Stimulated activated CD4-positive, alpha-beta T cell treated with anti-CD3 and anti-CD28 coated beads, Interleukin-2, amount 100 ng/mL, for 24 hours (primary cell): ENCODE measurements around the gene NELFCD.
"Not testable (repeated sequence)": the region's sequence is repeated elsewhere in the genome, so short reads cannot be mapped to it uniquely, and the experiment has no call there.

Experiments used
- DNase-seq, 2 donors: peaks; one replicate each; pipeline ENCODE4 v3.0.0-alpha.2; 2020

Gene NELFCD

GRCh38 chr20:59010995-59011873, 30.2 kb downstream of the NELFCD start:
- DNase-seq, result no peak

GRCh38 chr20:59011874-59012157, 30.8 kb downstream of the NELFCD start:
- not testable (repeated sequence) for DNase-seq

GRCh38 chr20:59013031-59013951, 32.2 kb downstream of the NELFCD start:
- peak in 1 of 2 donors; percentile 12 for DNase-seq

GRCh38 chr20:59013959-59014608, 33.0 kb downstream of the NELFCD start:
- peak in 1 of 2 donors; percentile 18 for DNase-seq

GRCh38 chr20:59014680-59015389, 33.8 kb downstream of the NELFCD start:
- DNase-seq, result peak in 1 of 2 donors; percentile 11

GRCh38 chr20:59015411-59015810, 34.4 kb downstream of the NELFCD start:
- no peak for DNase-seq

- DNase-seq, result peak in 1 of 2 donors; percentile 11
These were observed 35.0 kb downstream of the NELFCD start for GRCh38 chr20:59015812-59016711.

- DNase-seq, result peak in 1 of 2 donors; percentile 18
These were observed 35.9 kb downstream of the NELFCD start for GRCh38 chr20:59016795-59017492.

- peak in 1 of 2 donors; percentile 14 for DNase-seq
These were observed 36.6 kb downstream of the NELFCD start for GRCh38 chr20:59017493-59018231.

- DNase-seq, result peak in 1 of 2 donors; percentile 14
These were observed 37.8 kb downstream of the NELFCD start for GRCh38 chr20:59018817-59019216.

- DNase-seq, result peak in 1 of 2 donors; percentile 12
These were observed 38.2 kb downstream of the NELFCD start, which contains the start of gene TUBB1 for GRCh38 chr20:59019217-59019616. Gene TUBB1 (plus strand): TSS chr20:59019429. CDS start chr20:59019523, 94 bp downstream.

GRCh38 chr20:59020938-59021551, 40.0 kb downstream of the NELFCD start:
- DNase-seq, result peak in 1 of 2 donors; percentile 11

GRCh38 chr20:59022754-59023153, 41.7 kb downstream of the NELFCD start:
- peak in 1 of 2 donors; percentile 9 for DNase-seq

- no peak for DNase-seq
These were observed 42.6 kb downstream of the NELFCD start for GRCh38 chr20:59023616-59024015.

- peak in 1 of 2 donors; percentile 15 for DNase-seq
These were observed 43.1 kb downstream of the NELFCD start for GRCh38 chr20:59024111-59024530.

GRCh38 chr20:59025086-59025485, 44.0 kb downstream of the NELFCD start:
- DNase-seq, result peak in 1 of 2 donors; percentile 6

- DNase-seq, result peak in 1 of 2 donors; percentile 6
These were observed 44.5 kb downstream of the NELFCD start for GRCh38 chr20:59025511-59025910.

GRCh38 chr20:59026904-59027740, 46.1 kb downstream of the NELFCD start:
- DNase-seq, result no peak
